ENCODE results near the gene ENOX1. TPM values are rescaled to one million over a fixed set of nuclear protein-coding genes. Genes with fewer than 3 reads are reported as not detected.

Gene ENOX1
- total RNA-seq, 1 experiment from 2014 or later, result 0.35 TPM

GRCh38 chr13:43558939-43559338 is 227.8 kb downstream of the ENOX1 start:
- H3K9me3 ChIP-seq (ENCODE audit: insufficient read depth, low read depth), result no peaks in the 10 kb centered on the region
- no peaks in the 10 kb centered on the region for H3K9me2 ChIP-seq (ENCODE audit: insufficient read depth)
- DNase-seq, result no peak
- no TSS peak for BruUV-seq (replicated peaks)
- no peaks in the 10 kb centered on the region for H3K4me1 ChIP-seq (replicated peaks; ENCODE audit: insufficient read depth)
- H3K4me3 ChIP-seq, result no peak overlapping the region
- intact Hi-C loops (cut with micrococcal nuclease; ENCODE audit: unreplicated experiment), result no loop called here
- TF ChIP-seq EZH2 (IDR thresholded peaks at IDR 0.05; ENCODE audit: low read depth) (no peak), CTCF (conservative IDR thresholded peaks at IDR 0.05) (no peak)
- H2AFZ ChIP-seq, result no peak overlapping the region
- ChIA-PET CTCF (no interaction called here), POLR2A (ENCODE audit: unreplicated experiment) (no interaction called here)
- H3K4me2 ChIP-seq, result no peak overlapping the region
- no peaks in the 10 kb centered on the region for H3K27me3 ChIP-seq (ENCODE audit: insufficient read depth, low read depth)
- H3K27ac ChIP-seq, result no peak overlapping the region
- H3K36me3 ChIP-seq (ENCODE audit: low read depth), result no peaks in the 10 kb centered on the region
- H3K79me2 ChIP-seq (ENCODE audit: low read depth), result no peaks in the 10 kb centered on the region
- no peaks in the 10 kb centered on the region for H4K20me1 ChIP-seq (ENCODE audit: insufficient read depth)
- no peaks in the 10 kb centered on the region for H3F3A ChIP-seq (ENCODE audit: insufficient read depth, low read depth)

DNA sequence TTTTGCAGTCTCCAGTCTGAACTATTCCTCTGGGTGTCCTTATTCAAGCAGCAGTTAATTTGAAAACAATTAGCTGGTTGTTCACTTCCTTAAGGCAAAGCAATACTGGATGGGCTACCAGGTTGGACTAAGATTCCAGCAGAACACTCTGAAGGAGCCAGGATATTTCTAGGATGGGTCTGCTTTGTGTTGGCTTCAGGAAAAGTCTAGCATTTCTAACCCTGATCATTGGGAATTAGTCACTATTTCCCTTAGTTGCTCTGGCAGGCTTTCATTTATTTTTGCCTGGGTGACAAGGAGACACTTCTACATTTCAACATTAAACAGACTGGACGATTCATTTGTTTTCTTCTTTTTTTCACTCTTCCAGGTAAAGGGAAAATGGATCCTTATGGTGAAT is 228.4 kb downstream of the ENOX1 start:
- Histone ChIP-seq H3K9me2 (ENCODE audit: insufficient read depth) (no peaks in the 10 kb centered on the region), H3K9me3 (ENCODE audit: insufficient read depth, low read depth) (no peaks in the 10 kb centered on the region), H3K4me3 (no peak overlapping the region), H3K27me3 (ENCODE audit: insufficient read depth, low read depth) (no peaks in the 10 kb centered on the region), H3K79me2 (ENCODE audit: low read depth) (no peaks in the 10 kb centered on the region), H3F3A (ENCODE audit: insufficient read depth, low read depth) (no peaks in the 10 kb centered on the region), H4K20me1 (ENCODE audit: insufficient read depth) (no peaks in the 10 kb centered on the region), H3K4me1 (replicated peaks; ENCODE audit: insufficient read depth) (no peaks in the 10 kb centered on the region), H3K4me2 (no peak overlapping the region), H2AFZ (no peak overlapping the region), H3K27ac (no peak overlapping the region), H3K36me3 (ENCODE audit: low read depth) (no peaks in the 10 kb centered on the region)
- BruUV-seq (replicated peaks), result no TSS peak
- CTCF ChIA-PET, result no interaction called here
- TF ChIP-seq EZH2 (IDR thresholded peaks at IDR 0.05; ENCODE audit: low read depth) (no peak), CTCF (conservative IDR thresholded peaks at IDR 0.05) (no peak)
- DNase-seq, result no peak
- POLR2A ChIA-PET (ENCODE audit: unreplicated experiment), result interaction anchor here (0.5 kb wide), 1 partner anchor 1153 kb away, joined by 5 read pairs; no protein-coding TSS in a partner anchor
- intact Hi-C loops (cut with micrococcal nuclease; ENCODE audit: unreplicated experiment), result no loop called here

GRCh38 chr13:43555667-43556066 is 231.1 kb downstream of the ENOX1 start:
- H3K79me2 ChIP-seq (ENCODE audit: low read depth), result no peaks in the 10 kb centered on the region
- no peaks in the 10 kb centered on the region for H4K20me1 ChIP-seq (ENCODE audit: insufficient read depth)
- H3K4me3 ChIP-seq, result no peak overlapping the region
- H3K27me3 ChIP-seq (ENCODE audit: insufficient read depth, low read depth), result no peaks in the 10 kb centered on the region
- intact Hi-C loops (cut with micrococcal nuclease; ENCODE audit: unreplicated experiment), result no loop called here
- DNase-seq, result no peak
- no peaks in the 10 kb centered on the region for H3K4me1 ChIP-seq (replicated peaks; ENCODE audit: insufficient read depth)
- H3K9me2 ChIP-seq (ENCODE audit: insufficient read depth), result no peaks in the 10 kb centered on the region
- no peak overlapping the region for H3K4me2 ChIP-seq
- H2AFZ ChIP-seq, result no peak overlapping the region
- POLR2A ChIA-PET (ENCODE audit: unreplicated experiment), result no interaction called here
- TF ChIP-seq CTCF (conservative IDR thresholded peaks at IDR 0.05), result no peak
- no peak for TF ChIP-seq EZH2 (IDR thresholded peaks at IDR 0.05; ENCODE audit: low read depth)
- CTCF ChIA-PET, result interaction anchor here (0.7 kb wide), 1 partner anchor 285 kb away, joined by 3 read pairs; no protein-coding TSS in a partner anchor
- BruUV-seq (replicated peaks), result no TSS peak
- H3K36me3 ChIP-seq (ENCODE audit: low read depth), result no peaks in the 10 kb centered on the region
- H3F3A ChIP-seq (ENCODE audit: insufficient read depth, low read depth), result no peaks in the 10 kb centered on the region
- H3K27ac ChIP-seq, result no peak overlapping the region
- no peaks in the 10 kb centered on the region for H3K9me3 ChIP-seq (ENCODE audit: insufficient read depth, low read depth)
